Measurements from ENCODE around the gene INPP4A.
"Not testable (repeated sequence)": the region's sequence is repeated elsewhere in the genome, so short reads cannot be mapped to it uniquely, and the experiment has no call there.

DNA sequence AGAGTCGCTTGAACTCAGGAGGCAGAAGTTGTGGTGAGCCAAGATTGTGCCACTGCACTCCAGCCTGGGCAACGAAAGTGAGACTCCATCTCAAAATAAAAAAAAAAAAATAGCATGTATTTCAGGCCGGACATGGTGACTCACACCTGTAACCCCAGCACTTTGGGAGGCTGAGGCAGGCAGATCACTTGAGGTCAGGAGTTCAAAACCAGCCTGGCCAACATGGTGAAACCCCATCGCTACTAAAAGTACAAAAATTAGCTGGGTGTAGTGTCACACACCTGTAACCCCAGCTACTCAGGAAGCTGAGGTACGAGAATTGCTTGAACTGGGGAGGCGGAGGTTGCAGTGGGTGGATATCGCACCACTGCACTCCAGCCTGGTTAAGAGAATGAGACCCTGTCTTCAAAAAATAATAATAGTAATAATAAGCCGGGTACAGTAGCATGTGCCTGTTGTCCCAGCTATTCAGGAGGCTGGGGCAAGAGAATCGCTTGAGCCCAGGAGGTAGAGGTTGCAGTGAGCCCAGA is 28.9 kb upstream of the INPP4A start:
- TF ChIP-seq POLR2AphosphoS5, CTCF (IDR thresholded peaks at IDR 0.05): not testable (repeated sequence)
